Mesothelial cell of epicardium (in vitro differentiated cells): Measurements from ENCODE around the gene GPBAR1. TPM values are rescaled to one million over a fixed set of nuclear protein-coding genes. Genes with fewer than 3 reads are reported as not detected.
A peak's percentile ranks its signal among the peaks of the same experiment; 100 is the strongest.
"Not testable (repeated sequence)": the region's sequence is repeated elsewhere in the genome, so short reads cannot be mapped to it uniquely, and the experiment has no call there.

ENCODE experiments used
- DNase-seq, 2 experiments: peaks; one replicate each; pipeline ENCODE4 v3.0.0; 2021; ENCODE audit warnings: low spot score in 2 of 2; ENCODE audit not compliant: unreplicated experiment in 2 of 2
- H3K27ac Mint-ChIP-seq: 2 replicates; pipeline ENCODE4 v1.8.0; 2021; ENCODE audit warnings: mixed read lengths
- H3K27me3 Mint-ChIP-seq: 2 replicates; pipeline ENCODE4 v1.8.0; 2021; ENCODE audit warnings: low read depth, mixed read lengths
- H3K36me3 Mint-ChIP-seq: 2 replicates; pipeline ENCODE4 v1.8.0; 2021; ENCODE audit warnings: mixed read lengths
- H3K4me1 Mint-ChIP-seq: 2 replicates; pipeline ENCODE4 v1.8.0; 2021; ENCODE audit warnings: mixed read lengths
- H3K4me3 Mint-ChIP-seq: 2 replicates; pipeline ENCODE4 v1.8.0; 2021; ENCODE audit warnings: mild to moderate bottlenecking, moderate library complexity, mixed read lengths
- H3K9me3 Mint-ChIP-seq: 2 replicates; pipeline ENCODE4 v1.8.0; 2021; ENCODE audit warnings: mixed read lengths
- total RNA-seq: library from RNA; stranded (reverse); gene quantifications from 3 replicates; pipeline ENCODE4 v1.2.1, GENCODE V29; 2021
- TF ChIP-seq, protein P1 (sequence below): fragments of 200-600 bp; sonication (generic); IDR thresholded peaks from one replicate; pipeline ENCODE4 v1.5.0; 2021; ENCODE audit warnings: antibody characterized with exemption; ENCODE audit not compliant: unreplicated experiment

The GPBAR1 gene
- total RNA-seq, 1 donor from 2014 or later, result 0.78 TPM

DNA sequence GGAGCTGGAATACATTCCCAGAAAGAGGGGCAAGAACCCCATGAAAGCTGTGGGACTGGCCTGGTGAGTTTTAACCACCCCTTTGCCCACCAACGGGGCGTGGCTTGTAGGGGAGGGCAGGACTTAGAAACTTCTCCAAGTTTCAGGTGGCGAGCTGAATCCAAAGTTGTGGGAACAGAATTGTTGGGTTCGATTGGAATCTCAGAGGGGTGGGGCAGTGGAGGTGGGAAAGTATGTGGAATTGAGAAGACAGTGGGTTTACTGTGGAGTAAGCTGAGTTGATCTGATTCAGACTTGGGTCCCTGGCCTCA is 10.6 kb downstream of the GPBAR1 start:
- Mint-ChIP-seq H3K4me3 (peak overlapping the region; percentile 98), H3K27me3 (no peaks in the 10 kb centered on the region), H3K36me3 (peaks cover 12% of the 10 kb centered on the region), H3K4me1 (peaks cover 27% of the 10 kb centered on the region), H3K27ac (peak overlapping the region; percentile 88), H3K9me3 (no peaks in the 10 kb centered on the region)
- no peak for DNase-seq
- TF ChIP-seq, protein P1, sequence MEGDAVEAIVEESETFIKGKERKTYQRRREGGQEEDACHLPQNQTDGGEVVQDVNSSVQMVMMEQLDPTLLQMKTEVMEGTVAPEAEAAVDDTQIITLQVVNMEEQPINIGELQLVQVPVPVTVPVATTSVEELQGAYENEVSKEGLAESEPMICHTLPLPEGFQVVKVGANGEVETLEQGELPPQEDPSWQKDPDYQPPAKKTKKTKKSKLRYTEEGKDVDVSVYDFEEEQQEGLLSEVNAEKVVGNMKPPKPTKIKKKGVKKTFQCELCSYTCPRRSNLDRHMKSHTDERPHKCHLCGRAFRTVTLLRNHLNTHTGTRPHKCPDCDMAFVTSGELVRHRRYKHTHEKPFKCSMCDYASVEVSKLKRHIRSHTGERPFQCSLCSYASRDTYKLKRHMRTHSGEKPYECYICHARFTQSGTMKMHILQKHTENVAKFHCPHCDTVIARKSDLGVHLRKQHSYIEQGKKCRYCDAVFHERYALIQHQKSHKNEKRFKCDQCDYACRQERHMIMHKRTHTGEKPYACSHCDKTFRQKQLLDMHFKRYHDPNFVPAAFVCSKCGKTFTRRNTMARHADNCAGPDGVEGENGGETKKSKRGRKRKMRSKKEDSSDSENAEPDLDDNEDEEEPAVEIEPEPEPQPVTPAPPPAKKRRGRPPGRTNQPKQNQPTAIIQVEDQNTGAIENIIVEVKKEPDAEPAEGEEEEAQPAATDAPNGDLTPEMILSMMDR, result no peak

DNA sequence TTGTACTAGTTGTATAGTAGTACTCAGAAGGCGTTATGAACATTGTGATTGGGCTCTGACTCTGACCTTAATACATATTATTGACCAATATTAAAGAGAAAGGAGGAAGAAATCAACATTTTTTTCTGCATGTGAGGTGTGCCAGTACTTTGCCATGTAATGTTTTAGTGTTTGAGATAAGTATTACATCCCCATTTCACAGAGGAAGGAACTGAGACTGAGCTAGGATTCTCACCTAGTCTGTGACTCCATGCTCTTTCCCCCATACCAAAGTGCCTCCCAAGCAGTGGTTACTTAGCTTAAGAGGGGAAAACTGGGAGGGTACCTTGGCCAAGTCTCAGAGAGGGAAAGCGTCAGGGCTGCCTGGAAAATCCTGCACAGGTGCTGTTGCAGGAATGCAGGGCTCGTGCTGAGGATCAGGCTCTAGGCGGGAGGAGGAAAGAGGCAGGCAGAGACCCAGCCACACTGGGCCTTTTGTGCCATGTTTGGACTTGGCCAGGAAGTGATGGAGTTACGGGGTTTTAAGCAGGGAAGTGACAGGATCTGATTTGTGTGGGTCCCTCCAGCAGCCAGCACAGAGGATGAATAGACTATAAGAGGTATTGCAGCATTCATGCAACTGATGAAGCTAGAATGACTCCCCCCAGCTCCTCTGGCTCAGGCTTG is 11.2 kb downstream of the GPBAR1 start:
- TF ChIP-seq, protein P1, result no peak
- Mint-ChIP-seq H3K4me3 (peak overlapping the region; percentile 98), H3K9me3 (no peaks in the 10 kb centered on the region), H3K27ac (peak overlapping the region; percentile 4), H3K4me1 (peaks cover 27% of the 10 kb centered on the region), H3K27me3 (no peaks in the 10 kb centered on the region), H3K36me3 (peaks cover 14% of the 10 kb centered on the region)
- no peak for DNase-seq

DNA sequence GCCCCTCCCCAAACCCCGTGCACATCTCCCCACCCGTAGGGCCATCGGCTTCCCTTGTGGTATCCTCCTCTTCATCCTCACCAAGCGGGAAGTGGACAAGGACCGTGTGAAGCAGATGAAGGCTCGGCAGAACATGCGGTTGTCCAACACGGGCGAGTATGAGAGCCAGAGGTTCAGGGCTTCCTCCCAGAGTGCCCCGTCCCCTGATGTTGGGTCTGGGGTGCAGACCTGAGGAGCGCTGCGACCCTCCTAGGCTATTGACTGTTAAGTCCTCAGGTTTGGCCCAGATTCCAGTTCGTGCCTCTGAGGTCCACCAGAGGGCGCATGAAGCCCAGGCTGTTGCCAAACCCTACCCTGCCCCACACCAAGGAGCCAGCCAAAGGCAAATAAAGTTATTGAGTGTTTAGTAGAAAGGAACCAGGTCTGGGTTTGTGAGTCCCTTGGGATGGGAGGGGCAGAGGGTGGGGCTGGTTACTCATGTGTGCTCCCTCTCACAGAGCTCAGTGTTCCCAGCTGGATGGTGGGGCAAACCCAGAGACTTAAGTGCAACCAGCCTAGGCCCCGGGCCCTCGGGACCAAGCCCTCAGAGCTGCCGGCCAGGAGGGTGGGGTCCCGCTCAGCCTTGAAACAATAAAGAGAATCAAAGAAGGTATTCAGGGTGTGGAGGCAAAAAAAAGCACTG is 11.9 kb downstream of the GPBAR1 start:
- TF ChIP-seq, protein P1, result peak; percentile 81
- peaks cover 14% of the 10 kb centered on the region for H3K36me3 Mint-ChIP-seq
- no peaks in the 10 kb centered on the region for H3K9me3 Mint-ChIP-seq
- no peaks in the 10 kb centered on the region for H3K27me3 Mint-ChIP-seq
- H3K4me1 Mint-ChIP-seq, result peaks cover 27% of the 10 kb centered on the region
- H3K4me3 Mint-ChIP-seq, result peak overlapping the region; percentile 28
- H3K27ac Mint-ChIP-seq, result peak overlapping the region; percentile 4
- DNase-seq, result peak; percentile 50 to 85

DNA sequence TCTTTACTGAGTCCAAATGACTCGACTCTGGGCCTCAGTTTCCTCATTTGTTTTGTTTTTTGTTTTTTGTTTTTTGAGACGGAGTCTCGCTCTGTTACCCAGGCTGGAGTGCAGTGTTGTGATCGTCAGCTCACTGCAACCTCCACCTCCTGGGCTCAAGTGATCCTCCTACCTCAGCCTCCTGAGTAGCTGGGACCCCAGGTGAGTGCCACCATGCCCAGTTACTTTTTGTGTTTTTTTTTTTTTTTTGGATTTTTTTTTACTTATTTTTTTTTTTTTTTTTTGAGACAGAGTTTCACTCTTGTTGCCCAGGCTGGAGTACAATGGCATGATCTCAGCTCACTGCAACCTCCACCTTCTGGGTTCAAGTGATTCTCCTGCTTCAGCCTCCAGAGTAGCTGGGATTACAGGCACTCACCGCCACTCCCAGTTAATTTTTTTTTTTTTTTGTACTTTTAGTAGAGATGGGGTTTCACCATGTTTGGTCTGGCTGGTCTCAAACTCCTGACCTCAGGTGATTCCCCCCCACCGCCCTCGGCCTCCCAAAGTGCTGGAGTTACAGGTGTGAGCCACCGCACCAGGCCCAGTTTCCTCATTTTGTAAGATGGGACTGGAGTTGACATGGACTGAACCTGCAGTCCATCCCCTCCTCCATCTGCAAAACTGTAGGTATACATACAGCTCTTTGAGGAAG is 12.5 kb downstream of the GPBAR1 start:
- not testable (repeated sequence) for H3K27me3 Mint-ChIP-seq

DNA sequence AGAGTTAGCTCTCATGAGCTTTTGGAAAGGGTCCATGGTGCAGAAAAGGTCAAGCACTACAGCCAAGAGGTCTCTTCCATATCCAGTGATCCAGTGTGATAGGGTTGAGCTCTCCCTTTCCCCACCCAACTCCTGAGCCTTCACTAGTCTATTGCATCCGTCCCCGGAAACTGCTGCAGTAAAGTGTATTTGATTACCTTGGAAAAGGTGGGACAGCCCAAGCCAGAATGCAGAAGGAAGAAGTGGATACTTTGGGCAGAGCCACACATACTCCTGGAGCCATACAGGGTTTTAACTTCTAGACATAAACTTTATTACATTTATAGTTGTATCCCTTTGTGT is 13.1 kb downstream of the GPBAR1 start:
- Mint-ChIP-seq H3K4me3 (no peak overlapping the region), H3K27me3 (no peaks in the 10 kb centered on the region), H3K4me1 (peaks cover 27% of the 10 kb centered on the region), H3K9me3 (no peaks in the 10 kb centered on the region), H3K27ac (peak overlapping the region; percentile 56), H3K36me3 (peaks cover 15% of the 10 kb centered on the region)
- TF ChIP-seq, protein P1, result no peak
- no peak for DNase-seq

More for the DNA sequence above, 12.5 kb downstream of the GPBAR1 start:
- Mint-ChIP-seq H3K36me3 (peaks cover 15% of the 10 kb centered on the region), H3K27ac (peak overlapping the region; percentile 56), H3K4me1 (peaks cover 27% of the 10 kb centered on the region)
- not testable (repeated sequence) for H3K9me3 Mint-ChIP-seq, H3K4me3 Mint-ChIP-seq, DNase-seq

DNA sequence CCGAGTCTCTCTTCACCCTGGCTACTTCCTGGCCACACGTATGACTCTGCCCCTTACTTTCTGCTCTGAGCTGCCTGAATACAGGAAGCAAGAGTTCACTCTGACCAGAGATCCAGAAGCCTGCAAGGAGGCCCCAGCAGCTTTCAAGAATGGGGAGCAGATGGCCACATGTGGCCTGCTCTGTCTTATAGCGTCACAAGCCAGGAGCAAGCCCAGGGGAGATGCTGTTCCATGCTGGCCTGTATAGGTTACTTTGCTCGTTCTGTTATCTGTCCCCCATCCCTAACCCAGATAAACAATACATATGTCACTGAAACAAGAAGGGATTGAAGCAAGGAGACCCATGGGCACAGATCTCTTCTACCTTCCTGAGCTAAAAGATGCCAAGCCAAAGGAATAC is 13.8 kb downstream of the GPBAR1 start:
- H3K9me3 Mint-ChIP-seq, result no peaks in the 10 kb centered on the region
- TF ChIP-seq, protein P1, result no peak
- peak overlapping the region; percentile 47 for H3K27ac Mint-ChIP-seq
- H3K4me1 Mint-ChIP-seq, result peaks cover 21% of the 10 kb centered on the region
- H3K36me3 Mint-ChIP-seq, result peaks cover 17% of the 10 kb centered on the region
- H3K4me3 Mint-ChIP-seq, result no peak overlapping the region
- H3K27me3 Mint-ChIP-seq, result no peaks in the 10 kb centered on the region
- DNase-seq, result no peak
